GM19328 (cell line): Measurements from ENCODE around the gene CHRNA1.
"Not testable (repeated sequence)": the region's sequence is repeated elsewhere in the genome, so short reads cannot be mapped to it uniquely, and the experiment has no call there.

ENCODE experiments used
- ATAC-seq: cut with Tn5 transposase; IDR thresholded peaks from one replicate; pipeline ENCODE4 v1.9.1; 2021; ENCODE audit warnings: mild to moderate bottlenecking, moderate library complexity; ENCODE audit not compliant: unreplicated experiment

Gene CHRNA1

GRCh38 chr2:174718591-174718990, 45.7 kb downstream of the CHRNA1 start:
- no peak for ATAC-seq

- ATAC-seq: no peak
Observed at GRCh38 chr2:174717916-174718315, 46.4 kb downstream of the CHRNA1 start.

- no peak for ATAC-seq
Observed at GRCh38 chr2:174717273-174717672, 47.0 kb downstream of the CHRNA1 start.

- ATAC-seq: no peak
Observed at GRCh38 chr2:174716785-174717184, 47.5 kb downstream of the CHRNA1 start.

GRCh38 chr2:174713686-174714085, 50.6 kb downstream of the CHRNA1 start:
- no peak for ATAC-seq

GRCh38 chr2:174711206-174711605, 53.1 kb downstream of the CHRNA1 start:
- no peak for ATAC-seq

- ATAC-seq: not testable (repeated sequence)
Observed at GRCh38 chr2:174709416-174710004, 54.8 kb downstream of the CHRNA1 start.

GRCh38 chr2:174708713-174709112, 55.6 kb downstream of the CHRNA1 start:
- no peak for ATAC-seq

- no peak for ATAC-seq
Observed at GRCh38 chr2:174705321-174705720, 59.0 kb downstream of the CHRNA1 start.

- ATAC-seq: no peak
Observed at GRCh38 chr2:174704642-174705041, 59.6 kb downstream of the CHRNA1 start.

GRCh38 chr2:174704061-174704460, 60.2 kb downstream of the CHRNA1 start:
- no peak for ATAC-seq

GRCh38 chr2:174703430-174703829, 60.8 kb downstream of the CHRNA1 start:
- ATAC-seq: no peak

- no peak for ATAC-seq
Observed at GRCh38 chr2:174702541-174702940, 61.7 kb downstream of the CHRNA1 start.

- ATAC-seq: no peak
Observed at GRCh38 chr2:174699993-174700766, 64.1 kb downstream of the CHRNA1 start.
